ENCODE measurements around the gene NNMT. TPM values are rescaled to one million over a fixed set of nuclear protein-coding genes. Genes with fewer than 3 reads are reported as not detected.

NNMT gene
- total and polyA plus RNA-seq, 2 donors (not counting 1 experiment from before 2014, with no cell fraction given) = not detected

- no peak overlapping the region for H3K9ac ChIP-seq (ENCODE audit: low read length)
- H3K4me3 ChIP-seq (ENCODE audit: control extremely low read depth in 1 of 5, extremely low read depth in 1 of 5, insufficient read depth in 1 of 5, low read depth in 2 of 5, low read length in 4 of 5) = no peak overlapping the region
- ChIA-PET CTCF (no interaction called here), POLR2A (no interaction called here)
- no peaks in the 10 kb centered on the region for H3K79me2 ChIP-seq (ENCODE audit: control insufficient read depth, insufficient read depth, low read length)
- H3K4me3 Mint-ChIP-seq = no peak overlapping the region
- peaks cover 0 to 3% (median 0%) of the 10 kb centered on the region in 3 donors for H3K9me3 ChIP-seq (ENCODE audit: control extremely low read depth in 1 of 3, control insufficient read depth in 2 of 3, insufficient read depth in 1 of 3, low read length in 2 of 3)
- H3K4me2 ChIP-seq (replicated peaks; ENCODE audit: low read depth, low read length, poor library complexity, severe bottlenecking) = no peak overlapping the region
- TF ChIP-seq CTCF (IDR thresholded peaks at IDR 0.05) (no peak), EZH2 (IDR thresholded peaks at IDR 0.05; ENCODE audit: borderline replicate concordance, insufficient read depth, low read depth, low read length, poor library complexity, severe bottlenecking) (no peak)
- no peaks in the 10 kb centered on the region for H3K4me1 ChIP-seq (ENCODE audit: control insufficient read depth in 2 of 2, insufficient read depth in 2 of 2, low read length in 2 of 2)
- H2AFZ ChIP-seq (ENCODE audit: insufficient read depth, low read depth, low read length, poor library complexity, severe bottlenecking) = no peak overlapping the region
- DNase-seq (no peak), ATAC-seq (ENCODE audit: low read depth) (no peak)
- WGBS (ENCODE audit: insufficient coverage) = no CpG with 5 or more reads among the region's 1 CpG
- H3K4me1 Mint-ChIP-seq = peaks cover 2% of the 10 kb centered on the region
- H3K27ac ChIP-seq (ENCODE audit: low read length in 2 of 2) = no peak overlapping the region
- H3K27me3 ChIP-seq (replicated peaks in 1 of 4; ENCODE audit: control extremely low read depth in 1 of 4, control insufficient read depth in 3 of 4, insufficient read depth in 4 of 4, low read length in 3 of 4) = peaks cover 0 to 15% (median 2%) of the 10 kb centered on the region in 4 experiments
- peaks cover 38% of the 10 kb centered on the region for H3K27me3 Mint-ChIP-seq
- H3K36me3 ChIP-seq (replicated peaks in 1 of 2; ENCODE audit: control extremely low read depth in 1 of 2, control insufficient read depth in 1 of 2, extremely low read depth in 1 of 2, insufficient read depth in 2 of 2, low read length in 1 of 2) = no peaks in the 10 kb centered on the region
- H4K20me1 ChIP-seq (ENCODE audit: control insufficient read depth, insufficient read depth, low read length, poor library complexity, severe bottlenecking) = no peaks in the 10 kb centered on the region
- H3K27ac Mint-ChIP-seq = no peak overlapping the region
- no peaks in the 10 kb centered on the region for H3K9me3 Mint-ChIP-seq (ENCODE audit: insufficient read depth)
- intact Hi-C loops (cut with micrococcal nuclease) = no loop called here
Measured at GRCh38 chr11:114314096-114314495, 17.9 kb downstream of the NNMT start.

GRCh38 chr11:114315749-114316368, 19.7 kb downstream of the NNMT start:
- no peak overlapping the region for H3K4me3 ChIP-seq (ENCODE audit: control extremely low read depth in 1 of 5, extremely low read depth in 1 of 5, insufficient read depth in 1 of 5, low read depth in 2 of 5, low read length in 4 of 5)
- WGBS (ENCODE audit: insufficient coverage) = 9% methylated on average over 13 of the region's 13 CpGs
- DNase-seq (no peak), ATAC-seq (ENCODE audit: low read depth) (no peak)
- H3K79me2 ChIP-seq (ENCODE audit: control insufficient read depth, insufficient read depth, low read length) = no peaks in the 10 kb centered on the region
- H3K27ac Mint-ChIP-seq = no peak overlapping the region
- POLR2A ChIA-PET = no interaction called here
- no peak for TF ChIP-seq EZH2 (IDR thresholded peaks at IDR 0.05; ENCODE audit: borderline replicate concordance, insufficient read depth, low read depth, low read length, poor library complexity, severe bottlenecking)
- no peak for TF ChIP-seq CTCF (IDR thresholded peaks at IDR 0.05)
- no peak overlapping the region for H3K9ac ChIP-seq (ENCODE audit: low read length)
- H4K20me1 ChIP-seq (ENCODE audit: control insufficient read depth, insufficient read depth, low read length, poor library complexity, severe bottlenecking) = no peaks in the 10 kb centered on the region
- peaks cover 36% of the 10 kb centered on the region for H3K27me3 Mint-ChIP-seq
- peaks cover 0 to 3% (median 0%) of the 10 kb centered on the region in 3 donors for H3K9me3 ChIP-seq (ENCODE audit: control extremely low read depth in 1 of 3, control insufficient read depth in 2 of 3, insufficient read depth in 1 of 3, low read length in 2 of 3)
- no peak overlapping the region for H3K4me3 Mint-ChIP-seq
- H3K9me3 Mint-ChIP-seq (ENCODE audit: insufficient read depth) = no peaks in the 10 kb centered on the region
- H2AFZ ChIP-seq (ENCODE audit: insufficient read depth, low read depth, low read length, poor library complexity, severe bottlenecking) = peak overlapping the region; percentile 47
- CTCF ChIA-PET = no interaction called here
- no peaks in the 10 kb centered on the region for H3K36me3 ChIP-seq (replicated peaks in 1 of 2; ENCODE audit: control extremely low read depth in 1 of 2, control insufficient read depth in 1 of 2, extremely low read depth in 1 of 2, insufficient read depth in 2 of 2, low read length in 1 of 2)
- H3K4me1 ChIP-seq (ENCODE audit: control insufficient read depth in 2 of 2, insufficient read depth in 2 of 2, low read length in 2 of 2) = no peaks in the 10 kb centered on the region
- intact Hi-C loops (cut with micrococcal nuclease) = no loop called here
- peaks cover 2% of the 10 kb centered on the region for H3K4me1 Mint-ChIP-seq
- H3K4me2 ChIP-seq (replicated peaks; ENCODE audit: low read depth, low read length, poor library complexity, severe bottlenecking) = peak overlapping the region; percentile 17
- H3K27me3 ChIP-seq (replicated peaks in 1 of 4; ENCODE audit: control extremely low read depth in 1 of 4, control insufficient read depth in 3 of 4, insufficient read depth in 4 of 4, low read length in 3 of 4) = peaks cover 0 to 15% (median 1%) of the 10 kb centered on the region in 4 experiments
- no peak overlapping the region for H3K27ac ChIP-seq (ENCODE audit: low read length in 2 of 2)

Data from B cell (primary cell).